Parathyroid adenoma (tissue), 2 donors: ENCODE measurements around the gene KATNBL1.
A peak's percentile ranks its signal among the peaks of the same experiment; 100 is the strongest.
"Not testable (repeated sequence)": the region's sequence is repeated elsewhere in the genome, so short reads cannot be mapped to it uniquely, and the experiment has no call there.

Experiments
- H2AFZ ChIP-seq: fragments of 300-600 bp; sonication (generic); one replicate; pipeline ENCODE4 v1.7.0; 2017; ENCODE audit warnings: antibody characterized with exemption, mild to moderate bottlenecking
- H3K27ac ChIP-seq: fragments of 300-600 bp; sonication (generic); one replicate; pipeline ENCODE4 v1.7.0; 2017
- H3K27me3 ChIP-seq: fragments of 300-600 bp; sonication (generic); one replicate; pipeline ENCODE4 v1.7.0; 2017; ENCODE audit warnings: low read length; ENCODE audit not compliant: control insufficient read depth, insufficient read depth
- H3K36me3 ChIP-seq: fragments of 300-600 bp; sonication (generic); one replicate; pipeline ENCODE4 v1.7.0; 2017; ENCODE audit warnings: low read length; ENCODE audit not compliant: control insufficient read depth, insufficient read depth
- H3K4me1 ChIP-seq: fragments of 300-600 bp; sonication (generic); one replicate; pipeline ENCODE4 v1.7.0; 2017; ENCODE audit warnings: control low read depth
- H3K4me2 ChIP-seq: fragments of 300-600 bp; sonication (generic); one replicate; pipeline ENCODE4 v1.7.0; 2017; ENCODE audit warnings: low read length
- H3K4me3 ChIP-seq: fragments of 300-600 bp; sonication (generic); one replicate; pipeline ENCODE4 v1.7.0; 2017; ENCODE audit warnings: low read depth, low read length
- H3K79me2 ChIP-seq: fragments of 300-600 bp; sonication (generic); one replicate; pipeline ENCODE4 v1.7.0; 2017; ENCODE audit warnings: control low read depth
- H3K9ac ChIP-seq: fragments of 300-600 bp; sonication (generic); one replicate; pipeline ENCODE4 v1.7.0; 2017; ENCODE audit warnings: mild to moderate bottlenecking
- H3K9me3 ChIP-seq: fragments of 300-600 bp; sonication (generic); one replicate; pipeline ENCODE4 v1.7.0; 2017; ENCODE audit warnings: low read length; ENCODE audit not compliant: control insufficient read depth
- TF ChIP-seq, protein P1 (sequence below): fragments of 300-600 bp; sonication (generic); IDR thresholded peaks from one replicate; pipeline ENCODE4 v1.7.0; 2017; ENCODE audit warnings: antibody characterized with exemption, mild to moderate bottlenecking
- donor health status: primary hyperparathyroidism.

The KATNBL1 gene

GRCh38 chr15:34182942-34183341 is 27.0 kb downstream of the KATNBL1 start:
- Histone ChIP-seq H3K9me3 (no peaks in the 10 kb centered on the region), H3K27me3 (no peaks in the 10 kb centered on the region), H3K9ac (no peak overlapping the region), H3K4me1 (no peaks in the 10 kb centered on the region), H3K4me3 (no peak overlapping the region), H3K27ac (no peak overlapping the region), H3K79me2 (peaks cover 3% of the 10 kb centered on the region), H2AFZ (no peak overlapping the region), H3K4me2 (peak overlapping the region; percentile 22), H3K36me3 (no peaks in the 10 kb centered on the region)
- TF ChIP-seq, protein P1, sequence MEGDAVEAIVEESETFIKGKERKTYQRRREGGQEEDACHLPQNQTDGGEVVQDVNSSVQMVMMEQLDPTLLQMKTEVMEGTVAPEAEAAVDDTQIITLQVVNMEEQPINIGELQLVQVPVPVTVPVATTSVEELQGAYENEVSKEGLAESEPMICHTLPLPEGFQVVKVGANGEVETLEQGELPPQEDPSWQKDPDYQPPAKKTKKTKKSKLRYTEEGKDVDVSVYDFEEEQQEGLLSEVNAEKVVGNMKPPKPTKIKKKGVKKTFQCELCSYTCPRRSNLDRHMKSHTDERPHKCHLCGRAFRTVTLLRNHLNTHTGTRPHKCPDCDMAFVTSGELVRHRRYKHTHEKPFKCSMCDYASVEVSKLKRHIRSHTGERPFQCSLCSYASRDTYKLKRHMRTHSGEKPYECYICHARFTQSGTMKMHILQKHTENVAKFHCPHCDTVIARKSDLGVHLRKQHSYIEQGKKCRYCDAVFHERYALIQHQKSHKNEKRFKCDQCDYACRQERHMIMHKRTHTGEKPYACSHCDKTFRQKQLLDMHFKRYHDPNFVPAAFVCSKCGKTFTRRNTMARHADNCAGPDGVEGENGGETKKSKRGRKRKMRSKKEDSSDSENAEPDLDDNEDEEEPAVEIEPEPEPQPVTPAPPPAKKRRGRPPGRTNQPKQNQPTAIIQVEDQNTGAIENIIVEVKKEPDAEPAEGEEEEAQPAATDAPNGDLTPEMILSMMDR: no peak

DNA sequence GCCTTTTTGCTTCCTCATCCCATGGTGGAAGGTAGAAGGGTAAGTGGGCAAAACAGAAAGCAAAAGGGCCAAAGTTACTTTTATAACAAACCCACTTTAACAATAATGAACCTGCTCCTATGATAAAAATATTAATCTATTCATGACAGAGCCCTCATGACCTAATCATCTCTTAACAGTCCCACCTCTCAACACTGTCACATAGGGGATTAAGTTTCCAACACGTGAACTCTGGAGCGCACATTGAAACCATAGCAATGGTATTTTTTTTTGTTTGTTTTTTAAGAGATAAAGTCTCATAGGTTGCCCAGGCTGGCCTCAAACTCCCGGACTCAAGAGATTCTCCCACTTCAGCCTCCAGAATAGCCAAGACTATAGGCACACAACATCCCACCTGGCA is 30.7 kb downstream of the KATNBL1 start:
- TF ChIP-seq, protein P1: no peak
- Histone ChIP-seq H3K9ac (no peak overlapping the region), H3K9me3 (no peaks in the 10 kb centered on the region), H3K4me2 (no peak overlapping the region), H3K79me2 (no peaks in the 10 kb centered on the region), H2AFZ (no peak overlapping the region), H3K4me3 (no peak overlapping the region), H3K27ac (no peak overlapping the region), H3K27me3 (no peaks in the 10 kb centered on the region), H3K36me3 (no peaks in the 10 kb centered on the region), H3K4me1 (no peaks in the 10 kb centered on the region)

DNA sequence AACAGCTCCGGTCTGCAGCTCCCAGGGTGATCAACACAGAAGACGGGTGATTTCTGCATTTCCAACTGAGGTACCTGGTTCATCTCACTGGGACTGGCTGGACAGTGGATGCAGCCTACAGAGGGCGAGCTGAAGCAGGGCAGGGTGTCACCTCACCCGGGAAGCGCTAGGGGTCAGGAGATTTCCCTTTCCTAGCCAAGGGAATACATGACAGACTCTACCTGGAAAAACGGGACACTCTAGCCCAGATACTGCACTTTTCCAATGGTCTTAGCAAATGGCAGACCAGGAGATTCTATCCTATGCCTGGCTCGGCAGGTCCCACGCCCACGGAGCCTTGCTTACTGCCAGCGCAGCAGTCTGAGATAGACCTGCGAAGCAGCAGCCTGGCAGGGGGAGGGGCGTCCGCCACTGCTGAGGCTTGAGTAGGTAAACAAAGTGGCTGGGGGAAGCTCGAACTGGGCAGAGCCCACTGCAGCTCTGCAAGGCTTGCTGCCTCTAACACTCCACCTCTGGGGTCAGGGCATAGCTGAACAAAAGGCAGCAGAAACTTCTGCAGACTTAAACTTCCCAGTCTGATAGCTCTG is 43.8 kb downstream of the KATNBL1 start:
- not testable (repeated sequence) for H3K27me3 ChIP-seq, H3K9me3 ChIP-seq, H3K36me3 ChIP-seq, H3K9ac ChIP-seq, H3K4me2 ChIP-seq, H3K79me2 ChIP-seq, H3K4me1 ChIP-seq, H3K27ac ChIP-seq, H2AFZ ChIP-seq, H3K4me3 ChIP-seq

GRCh38 chr15:34161329-34161963 is 48.5 kb downstream of the KATNBL1 start:
- H3K9ac ChIP-seq: no peak overlapping the region
- H3K27ac ChIP-seq: no peak overlapping the region
- TF ChIP-seq, protein P1: no peak
- no peaks in the 10 kb centered on the region for H3K27me3 ChIP-seq
- H2AFZ ChIP-seq: no peak overlapping the region
- H3K36me3 ChIP-seq: no peaks in the 10 kb centered on the region
- no peaks in the 10 kb centered on the region for H3K9me3 ChIP-seq
- H3K4me1 ChIP-seq: no peaks in the 10 kb centered on the region
- H3K4me3 ChIP-seq: no peak overlapping the region
- H3K79me2 ChIP-seq: no peaks in the 10 kb centered on the region
- H3K4me2 ChIP-seq: no peak overlapping the region

DNA sequence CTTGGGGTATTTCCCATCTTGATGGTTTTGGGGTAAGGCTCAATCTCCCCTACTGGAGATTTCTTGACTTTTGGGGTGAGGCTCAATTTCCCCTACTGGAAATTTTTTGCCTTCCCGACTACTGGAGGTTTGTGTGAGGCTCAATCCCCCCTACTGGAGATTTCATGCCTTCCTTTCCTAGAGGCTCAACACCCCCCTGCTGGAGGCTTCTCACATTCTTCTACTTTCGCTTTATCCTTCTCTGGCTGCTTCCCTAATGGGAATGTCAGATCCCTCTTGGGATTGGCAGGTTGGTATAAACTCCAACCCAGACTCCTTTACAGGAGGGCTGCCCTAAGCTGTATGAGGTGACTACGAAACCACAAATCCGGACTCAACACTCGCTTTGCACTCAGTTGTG is 49.2 kb downstream of the KATNBL1 start:
- Histone ChIP-seq H3K9ac (no peak overlapping the region), H3K4me2 (no peak overlapping the region), H3K36me3 (no peaks in the 10 kb centered on the region), H3K9me3 (no peaks in the 10 kb centered on the region), H3K27me3 (no peaks in the 10 kb centered on the region), H3K79me2 (no peaks in the 10 kb centered on the region), H3K27ac (no peak overlapping the region), H3K4me1 (no peaks in the 10 kb centered on the region), H3K4me3 (no peak overlapping the region), H2AFZ (no peak overlapping the region)
- TF ChIP-seq, protein P1: no peak
